Prostate gland (tissue), 2 donors: ENCODE measurements around the gene GNB2. TPM values are rescaled to one million over a fixed set of nuclear protein-coding genes. Genes with fewer than 3 reads are reported as not detected.
"Not testable (repeated sequence)": the region's sequence is repeated elsewhere in the genome, so short reads cannot be mapped to it uniquely, and the experiment has no call there.

ENCODE experiments used
- DNase-seq: peaks from one replicate; pipeline ENCODE4 v3.0.0-alpha.2; 2019; ENCODE audit warnings: low spot score
- H3K27ac ChIP-seq, 2 donors: fragments of 200-600 bp; sonication (generic); 2 replicates each; pipeline ENCODE4 v1.5.1; 2017 to 2019
- H3K27me3 ChIP-seq: fragments of 200-600 bp; sonication (generic); replicated peaks from 2 replicates; pipeline ENCODE4 v1.5.1; 2019; ENCODE audit not compliant: insufficient read depth
- H3K36me3 ChIP-seq, 2 donors: fragments of 200-600 bp; sonication (generic); 1 replicate in 1 of 2; 2 replicates in 1 of 2; pipeline versions ENCODE4 v1.5.1 to v1.8.1; 2017 to 2019
- H3K4me1 ChIP-seq: fragments of 200-600 bp; sonication (generic); replicated peaks from 2 replicates; pipeline ENCODE4 v1.5.1; 2019
- H3K4me3 ChIP-seq, 2 donors: fragments of 200-600 bp; sonication (generic); 2 replicates each; pipeline ENCODE4 v1.5.1; 2017 to 2019
- H3K9me3 ChIP-seq: fragments of 200-600 bp; sonication (generic); 2 replicates; pipeline ENCODE4 v1.5.1; 2017
- POLR2A ChIP-seq: fragments of 450-650 bp; IDR thresholded peaks from one replicate; pipeline ENCODE4 v1.6.1; 2016; ENCODE audit warnings: antibody characterized with exemption, mild to moderate bottlenecking
- POLR2AphosphoS5 ChIP-seq: sonication (generic); formaldehyde crosslinking; IDR thresholded peaks from one replicate; pipeline ENCODE4 v1.6.1; 2017; ENCODE audit warnings: antibody characterized with exemption
- WGBS: methylation state at CpG from one replicate; pipeline ENCODE4 v1.1.5; 2018; 5-methylcytosine and 5-hydroxymethylcytosine counted together
- intact Hi-C: fragments of 100-400 bp; cut with DNase I; formaldehyde crosslinking; loops from one replicate; pipeline ENCODE4 v1.14.2; 2022
- total RNA-seq, 2 donors: library from RNA; depleted of rRNA; stranded (reverse); fragments of >200 nt; gene quantifications; one replicate each; pipeline ENCODE4 v1.1.0, GENCODE V29; 2016
- TF ChIP-seq, protein P1 (sequence below), 4 experiments: fragments of 200-600 bp in 2 of 4; fragments of 450-650 bp in 2 of 4; sonication (generic) in 2 of 4; IDR thresholded peaks; 1 replicate in 3 of 4; 2 replicates in 1 of 4; pipeline ENCODE4 v1.5.1; 2016 to 2019; ENCODE audit warnings: antibody characterized with exemption in 4 of 4, mild to moderate bottlenecking in 2 of 4, moderate library complexity in 2 of 4

GNB2 gene
- total RNA-seq, 2 donors from 2014 or later, result 376 to 417 TPM

DNA sequence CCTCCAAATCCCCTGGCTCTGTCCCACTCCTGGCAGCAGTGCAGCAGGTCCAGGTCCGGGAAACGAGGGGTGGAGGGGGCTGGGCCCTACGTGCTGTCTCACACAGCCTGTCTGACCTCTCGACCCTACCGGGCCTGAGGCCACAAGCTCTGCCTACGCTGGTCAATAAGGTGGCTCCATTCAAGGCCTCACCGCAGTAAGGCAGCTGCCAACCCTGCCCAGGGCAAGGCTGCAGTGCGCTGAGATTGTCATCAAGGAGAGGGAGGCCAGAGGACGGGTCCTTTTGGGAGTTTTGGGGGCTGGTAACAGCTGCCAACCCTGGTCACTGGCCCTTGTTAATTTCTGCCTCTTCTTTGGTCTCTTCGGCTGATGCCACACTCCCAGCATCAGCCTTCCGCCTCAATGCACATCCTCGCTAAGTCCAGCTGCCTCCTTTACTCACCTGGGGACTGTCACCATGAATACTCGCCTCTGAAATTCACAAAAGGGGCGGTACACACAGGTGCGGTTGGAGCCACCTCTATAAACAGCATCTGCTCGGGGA is 50.3 kb downstream of the GNB2 start:
- TF ChIP-seq, protein P1, sequence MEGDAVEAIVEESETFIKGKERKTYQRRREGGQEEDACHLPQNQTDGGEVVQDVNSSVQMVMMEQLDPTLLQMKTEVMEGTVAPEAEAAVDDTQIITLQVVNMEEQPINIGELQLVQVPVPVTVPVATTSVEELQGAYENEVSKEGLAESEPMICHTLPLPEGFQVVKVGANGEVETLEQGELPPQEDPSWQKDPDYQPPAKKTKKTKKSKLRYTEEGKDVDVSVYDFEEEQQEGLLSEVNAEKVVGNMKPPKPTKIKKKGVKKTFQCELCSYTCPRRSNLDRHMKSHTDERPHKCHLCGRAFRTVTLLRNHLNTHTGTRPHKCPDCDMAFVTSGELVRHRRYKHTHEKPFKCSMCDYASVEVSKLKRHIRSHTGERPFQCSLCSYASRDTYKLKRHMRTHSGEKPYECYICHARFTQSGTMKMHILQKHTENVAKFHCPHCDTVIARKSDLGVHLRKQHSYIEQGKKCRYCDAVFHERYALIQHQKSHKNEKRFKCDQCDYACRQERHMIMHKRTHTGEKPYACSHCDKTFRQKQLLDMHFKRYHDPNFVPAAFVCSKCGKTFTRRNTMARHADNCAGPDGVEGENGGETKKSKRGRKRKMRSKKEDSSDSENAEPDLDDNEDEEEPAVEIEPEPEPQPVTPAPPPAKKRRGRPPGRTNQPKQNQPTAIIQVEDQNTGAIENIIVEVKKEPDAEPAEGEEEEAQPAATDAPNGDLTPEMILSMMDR (IDR thresholded peaks at IDR 0.05), result no peak
- TF ChIP-seq POLR2AphosphoS5 (no peak), POLR2A (no peak)
- Histone ChIP-seq H3K4me1 (no peaks in the 10 kb centered on the region), H3K27ac (no peak overlapping the region), H3K36me3 (no peaks in the 10 kb centered on the region), H3K9me3 (no peaks in the 10 kb centered on the region), H3K27me3 (no peaks in the 10 kb centered on the region), H3K4me3 (no peak overlapping the region)
- WGBS, result 84% methylated on average over 16 of the region's 16 CpGs
- intact Hi-C loops, result loop anchor here (5.0 kb wide), 1 partner anchor 128 kb away; the partner anchor contains the start of gene SLC12A9
- no peak for DNase-seq

GRCh38 chr7:100724364-100724763 is 50.8 kb downstream of the GNB2 start:
- DNase-seq, H3K27me3 ChIP-seq, H3K4me1 ChIP-seq, H3K4me3 ChIP-seq, H3K9me3 ChIP-seq, H3K36me3 ChIP-seq, H3K27ac ChIP-seq: not testable (repeated sequence)
- WGBS, result 98% methylated on average over 2 of the region's 2 CpGs
- intact Hi-C loops, result loop anchor here (5.0 kb wide), 1 partner anchor 128 kb away; the partner anchor contains the start of gene SLC12A9

DNA sequence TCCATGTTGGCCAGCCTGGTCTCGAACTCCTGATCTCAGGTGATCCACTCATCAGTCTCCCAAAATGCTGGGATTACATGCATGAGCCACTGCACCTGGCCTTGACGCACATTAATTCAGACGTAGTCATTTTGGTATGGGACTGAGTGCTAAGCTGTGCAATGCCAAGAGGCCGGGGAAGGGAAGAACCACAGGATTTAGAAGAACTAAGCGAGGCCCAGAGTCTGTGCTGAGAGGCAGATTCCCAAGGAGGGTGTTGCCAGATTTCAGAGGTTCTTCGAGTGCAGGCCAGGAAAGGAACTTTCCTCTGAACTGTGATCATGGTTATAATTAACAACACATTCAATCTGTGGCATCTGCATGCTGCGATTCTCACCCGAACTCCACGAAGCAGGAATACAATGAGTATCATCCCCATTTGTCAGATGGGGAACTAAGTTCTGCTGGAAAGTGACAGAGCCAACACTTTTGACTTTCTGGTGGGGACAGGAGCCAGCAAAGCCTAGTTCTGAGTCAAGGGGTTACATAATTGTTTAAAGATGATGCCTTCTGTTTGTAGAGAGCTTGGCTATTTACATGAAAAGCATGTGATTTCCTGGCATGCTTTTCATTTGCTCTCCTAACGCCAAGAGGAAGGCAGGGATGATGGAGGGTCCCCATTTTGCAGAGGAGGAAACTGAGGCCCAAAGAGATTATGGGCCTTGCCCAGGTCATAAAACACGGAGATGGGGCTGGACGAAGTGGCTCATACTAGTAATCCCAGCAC is 53.6 kb downstream of the GNB2 start:
- Histone ChIP-seq H3K9me3 (no peaks in the 10 kb centered on the region), H3K36me3 (no peaks in the 10 kb centered on the region), H3K4me3 (no peak overlapping the region), H3K27me3 (no peaks in the 10 kb centered on the region), H3K27ac (no peak overlapping the region), H3K4me1 (no peaks in the 10 kb centered on the region)
- intact Hi-C loops, result no loop called here
- DNase-seq, result no peak
- WGBS, result 51% methylated on average over 12 of the region's 12 CpGs
- TF ChIP-seq, protein P1 (IDR thresholded peaks at IDR 0.05), result no peak
- no peak for TF ChIP-seq POLR2AphosphoS5
- no peak for TF ChIP-seq POLR2A

DNA sequence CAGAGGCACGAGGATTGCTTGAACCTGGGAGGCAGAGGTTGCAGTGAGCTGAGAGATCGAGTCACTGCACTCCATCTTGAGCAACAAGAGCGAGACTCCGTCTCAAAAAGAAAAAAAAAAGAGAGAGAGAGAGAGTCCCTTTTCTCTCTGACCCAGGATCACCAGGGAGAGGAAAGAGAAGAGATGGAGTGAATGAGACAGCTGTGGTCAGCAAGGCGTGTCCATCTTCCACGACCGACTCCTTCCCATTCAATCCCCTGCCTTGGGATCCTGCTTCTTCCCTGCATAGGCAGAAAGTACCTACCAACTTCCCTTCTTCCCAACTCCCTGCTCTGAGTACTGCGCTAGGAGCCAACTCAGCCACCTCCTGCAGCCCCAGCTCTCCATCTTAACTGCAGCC is 54.7 kb downstream of the GNB2 start:
- TF ChIP-seq POLR2A (no peak), POLR2AphosphoS5 (no peak)
- TF ChIP-seq, protein P1 (IDR thresholded peaks at IDR 0.05), result no peak
- no peaks in the 10 kb centered on the region for H3K27me3 ChIP-seq
- H3K4me3 ChIP-seq, result no peak overlapping the region
- WGBS, result 82% methylated on average over 8 of the region's 8 CpGs
- H3K27ac ChIP-seq, result no peak overlapping the region
- DNase-seq, result no peak
- no peaks in the 10 kb centered on the region for H3K9me3 ChIP-seq
- intact Hi-C loops, result no loop called here
- no peaks in the 10 kb centered on the region for H3K36me3 ChIP-seq
- H3K4me1 ChIP-seq, result no peaks in the 10 kb centered on the region

Other genes with a start within 250 kb of the GNB2 start
- 10 to 100 TPM in 1 of 2 donors, 1 to 10 TPM in 1; 5.5 to 34.6 TPM for gene ZCWPW1, start 245.0 kb upstream of the GNB2 start, total RNA-seq
- gene MEPCE, start 243.9 kb upstream of the GNB2 start, total RNA-seq, result 10 to 100 TPM; 24.2 to 62.8 TPM
- gene PPP1R35, start 237.2 kb upstream of the GNB2 start, total RNA-seq, result 10 to 100 TPM; 44.1 to 60.5 TPM
- 10 to 100 TPM in 1 of 2 donors, not detected in 1; 11.9 TPM for gene SPACDR, start 209.5 kb upstream of the GNB2 start, total RNA-seq
- 100 to 1,000 TPM in 1 of 2 donors, 10 to 100 TPM in 1; 77.6 to 152 TPM for gene TSC22D4, start 194.5 kb upstream of the GNB2 start, total RNA-seq
- 10 to 100 TPM in 1 of 2 donors, under 1 TPM in 1; 0.73 to 16.9 TPM for gene NYAP1, start 189.8 kb upstream of the GNB2 start, total RNA-seq
- gene AGFG2, start 134.5 kb upstream of the GNB2 start, total RNA-seq, result 10 to 100 TPM; 33.0 to 94.9 TPM
- 10 to 100 TPM in 1 of 2 donors, 1 to 10 TPM in 1; 2.5 to 19.5 TPM for gene SAP25, start 99.8 kb upstream of the GNB2 start, total RNA-seq
- gene LRCH4, start 87.6 kb upstream of the GNB2 start, total RNA-seq, result 100 to 1,000 TPM in 1 of 2 donors, 10 to 100 TPM in 1; 66.8 to 202 TPM
- gene FBXO24, start 87.4 kb upstream of the GNB2 start, total RNA-seq, result 1 to 10 TPM; 2.3 to 9.7 TPM
- 10 to 100 TPM; 11.8 to 49.5 TPM for gene PCOLCE, start 71.4 kb upstream of the GNB2 start, total RNA-seq
- gene MOSPD3, start 61.2 kb upstream of the GNB2 start, total RNA-seq, result 10 to 100 TPM; 20.1 to 36.1 TPM
- gene TFR2, start 32.2 kb upstream of the GNB2 start, total RNA-seq, result 1 to 10 TPM in 1 of 2 donors, under 1 TPM in 1; 0.59 to 2.3 TPM
- 1 to 10 TPM in 1 of 2 donors, not detected in 1; 2.4 TPM for gene ACTL6B, start 17.3 kb upstream of the GNB2 start, total RNA-seq
- 10 to 100 TPM; 37.0 to 82.2 TPM for gene GIGYF1, start 20.5 kb downstream of the GNB2 start, total RNA-seq
- 10 to 100 TPM; 41.4 to 45.2 TPM for gene POP7, start 32.4 kb downstream of the GNB2 start, total RNA-seq
- gene EPO, start 46.7 kb downstream of the GNB2 start, total RNA-seq, result 1 to 10 TPM in 1 of 2 donors, not detected in 1; 1.6 TPM
- gene ZAN, start 59.9 kb downstream of the GNB2 start, total RNA-seq, result under 1 TPM in 1 of 2 donors, not detected in 1; 0.17 TPM
- 10 to 100 TPM; 78.6 to 80.8 TPM for gene EPHB4, start 153.8 kb downstream of the GNB2 start, total RNA-seq
- gene SLC12A9, start 179.0 kb downstream of the GNB2 start, total RNA-seq, result 10 to 100 TPM; 22.0 to 29.4 TPM
- 100 to 1,000 TPM in 1 of 2 donors, 10 to 100 TPM in 1; 65.9 to 113 TPM for gene TRIP6, start 193.6 kb downstream of the GNB2 start, total RNA-seq
- gene SRRT, start 201.4 kb downstream of the GNB2 start, total RNA-seq, result 100 to 1,000 TPM; 105 to 182 TPM
- gene UFSP1, start 216.0 kb downstream of the GNB2 start, total RNA-seq, result 1 to 10 TPM; 6.4 to 8.4 TPM
- 10 to 100 TPM in 1 of 2 donors, 1 to 10 TPM in 1; 6.6 to 17.5 TPM for gene ACHE, start 222.1 kb downstream of the GNB2 start, total RNA-seq